ENCODE results near the gene RANBP2. TPM values are rescaled to one million over a fixed set of nuclear protein-coding genes. Genes with fewer than 3 reads are reported as not detected.

RANBP2 gene
- total RNA-seq, 1 experiment from 2014 or later = 91.4 TPM

DNA sequence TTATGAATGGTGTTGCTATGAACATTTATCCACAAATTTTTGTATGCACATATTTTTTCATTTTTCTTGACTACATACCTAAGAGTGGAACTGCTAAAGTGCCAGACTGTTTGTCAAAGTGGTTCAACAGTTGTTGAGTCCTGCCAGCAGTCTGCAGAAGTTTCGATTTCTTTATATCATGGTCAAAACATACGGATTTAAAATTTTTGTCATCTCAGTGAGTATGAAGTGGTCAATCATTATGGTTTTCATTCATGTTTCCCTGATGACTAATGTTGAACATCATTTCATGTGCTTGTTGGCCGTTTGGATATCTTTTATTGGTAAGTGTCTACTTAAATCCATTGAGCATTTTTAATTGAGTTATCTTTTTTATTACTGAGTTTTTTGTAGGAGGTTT is 106.5 kb downstream of the RANBP2 start:
- H3K4me3 Mint-ChIP-seq = no peak overlapping the region
- WGBS (ENCODE audit: extremely low coverage, insufficient read length, low lambda C conversion rate) = no CpG with 5 or more reads among the region's 3 CpGs

More for the DNA sequence above, 106.5 kb downstream of the RANBP2 start:
- Histone ChIP-seq H2AFZ (ENCODE audit: low read length) (no peak overlapping the region), H2BK20ac (ENCODE audit: low read depth, low read length, poor library complexity, severe bottlenecking) (no peak overlapping the region), H2AK5ac (ENCODE audit: insufficient read length, low read length) (no peak overlapping the region), H3K27me3 (ENCODE audit: insufficient read depth, low read length) (no peaks in the 10 kb centered on the region), H3K18ac (ENCODE audit: insufficient read length, low read depth, low read length) (no peak overlapping the region), H3K4me1 (ENCODE audit: insufficient read depth, low read length) (no peaks in the 10 kb centered on the region), H3K23me2 (ENCODE audit: insufficient read length, low read depth, low read length, poor library complexity, severe bottlenecking) (no peaks in the 10 kb centered on the region), H3K23ac (ENCODE audit: insufficient read length, low read depth, low read length) (no peak overlapping the region), H2BK15ac (ENCODE audit: low read depth, low read length) (no peak overlapping the region), H4K91ac (ENCODE audit: insufficient read length, low read depth, low read length) (no peak overlapping the region), H4K8ac (replicated peaks; ENCODE audit: insufficient read length, low read depth, low read length) (no peak overlapping the region), H3K14ac (ENCODE audit: insufficient read depth, low read length) (no peak overlapping the region), H2BK5ac (ENCODE audit: insufficient read length, low read length) (no peak overlapping the region), H3K9ac (ENCODE audit: extremely low read depth, insufficient read length, low read length) (no peak overlapping the region), H3K4ac (ENCODE audit: low read depth, low read length) (no peak overlapping the region), H3T11ph (ENCODE audit: low read length) (no peak overlapping the region), H2BK12ac (ENCODE audit: insufficient read length, low read depth, low read length) (no peak overlapping the region), H4K5ac (ENCODE audit: insufficient read length, low read depth, low read length) (no peak overlapping the region), H3K4me2 (ENCODE audit: insufficient read depth, insufficient read length, low read length) (no peak overlapping the region), H3K79me1 (ENCODE audit: insufficient read depth, low read depth, low read length, poor library complexity, severe bottlenecking) (no peaks in the 10 kb centered on the region), H3K9me3 (ENCODE audit: control insufficient read depth, low read depth, low read length) (no peaks in the 10 kb centered on the region), H4K20me1 (ENCODE audit: control insufficient read depth, insufficient read depth, insufficient read length) (no peaks in the 10 kb centered on the region), H3K27ac (ENCODE audit: insufficient read length, low read depth, low read length) (no peak overlapping the region), H2BK120ac (ENCODE audit: low read depth, low read length, poor library complexity, severe bottlenecking) (no peak overlapping the region), H3K56ac (ENCODE audit: insufficient read length, low read depth, low read length) (no peak overlapping the region), H3K79me2 (ENCODE audit: insufficient read depth, low read length) (no peaks in the 10 kb centered on the region)
- no peaks in the 10 kb centered on the region; a peak in 1 of 4 replicates for H3K4me1 Mint-ChIP-seq
- no peaks in the 10 kb centered on the region for H3K27me3 Mint-ChIP-seq (ENCODE audit: low read depth)
- peaks cover 0 to 36% (median 0%) of the 10 kb centered on the region in 3 experiments; a peak in 3 of 7 replicates for H3K36me3 Mint-ChIP-seq (ENCODE audit: insufficient read depth in 1 of 3, low read depth in 3 of 3)
- H3K9me3 Mint-ChIP-seq = no peaks in the 10 kb centered on the region
- no peak for DNase-seq
- TF ChIP-seq, protein P1, sequence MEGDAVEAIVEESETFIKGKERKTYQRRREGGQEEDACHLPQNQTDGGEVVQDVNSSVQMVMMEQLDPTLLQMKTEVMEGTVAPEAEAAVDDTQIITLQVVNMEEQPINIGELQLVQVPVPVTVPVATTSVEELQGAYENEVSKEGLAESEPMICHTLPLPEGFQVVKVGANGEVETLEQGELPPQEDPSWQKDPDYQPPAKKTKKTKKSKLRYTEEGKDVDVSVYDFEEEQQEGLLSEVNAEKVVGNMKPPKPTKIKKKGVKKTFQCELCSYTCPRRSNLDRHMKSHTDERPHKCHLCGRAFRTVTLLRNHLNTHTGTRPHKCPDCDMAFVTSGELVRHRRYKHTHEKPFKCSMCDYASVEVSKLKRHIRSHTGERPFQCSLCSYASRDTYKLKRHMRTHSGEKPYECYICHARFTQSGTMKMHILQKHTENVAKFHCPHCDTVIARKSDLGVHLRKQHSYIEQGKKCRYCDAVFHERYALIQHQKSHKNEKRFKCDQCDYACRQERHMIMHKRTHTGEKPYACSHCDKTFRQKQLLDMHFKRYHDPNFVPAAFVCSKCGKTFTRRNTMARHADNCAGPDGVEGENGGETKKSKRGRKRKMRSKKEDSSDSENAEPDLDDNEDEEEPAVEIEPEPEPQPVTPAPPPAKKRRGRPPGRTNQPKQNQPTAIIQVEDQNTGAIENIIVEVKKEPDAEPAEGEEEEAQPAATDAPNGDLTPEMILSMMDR (conservative IDR thresholded peaks at IDR 0.05) = no peak
- H3K27ac Mint-ChIP-seq = no peak overlapping the region

Data from H9 (cell line).